ENCODE data around the gene CRYBG1. TPM values are rescaled to one million over a fixed set of nuclear protein-coding genes. Genes with fewer than 3 reads are reported as not detected.

Gene CRYBG1
- total RNA-seq, 2 donors from 2014 or later = 2.5 to 2.7 TPM

DNA sequence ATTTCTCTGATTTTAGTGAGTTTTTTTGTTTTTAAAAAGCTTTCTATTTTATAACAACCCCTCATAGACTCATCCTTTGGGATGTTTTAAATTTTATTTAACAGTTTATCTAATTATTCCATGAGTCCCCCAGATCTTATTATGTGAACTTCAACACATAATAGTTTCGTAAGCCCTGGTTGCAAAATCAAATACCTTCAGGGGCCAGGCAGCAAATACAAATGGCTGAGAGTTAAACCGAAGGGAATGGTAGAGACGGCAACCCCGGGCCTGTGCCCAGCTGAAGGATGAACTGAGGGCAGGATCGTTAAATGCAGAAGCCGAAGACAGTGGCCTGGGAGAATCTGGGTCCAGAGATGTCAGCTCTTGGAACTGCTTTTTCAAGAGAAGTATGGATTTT is 180.4 kb downstream of the CRYBG1 start:
- no peaks in the 10 kb centered on the region for H3K27me3 Mint-ChIP-seq (ENCODE audit: insufficient read depth)
- H3K4me3 Mint-ChIP-seq = no peak overlapping the region
- H3K27ac ChIP-seq (ENCODE audit: low read depth, low read length) = no peak overlapping the region
- no peaks in the 10 kb centered on the region for H3K36me3 ChIP-seq (ENCODE audit: control insufficient read depth, insufficient read depth, low read length)
- no peaks in the 10 kb centered on the region for H3K9me3 ChIP-seq (ENCODE audit: control insufficient read depth, low read length)
- no peak overlapping the region for H3K27ac Mint-ChIP-seq
- H3K36me3 Mint-ChIP-seq (ENCODE audit: low read depth) = no peaks in the 10 kb centered on the region
- DNase-seq = no peak
- 82 to 91% methylated on average over 2 to 6 of the region's 6 CpGs for WGBS, 2 experiments (ENCODE audit: insufficient coverage in 1 of 2, insufficient read length in 1 of 2)
- peaks cover 7% of the 10 kb centered on the region for H3K4me1 Mint-ChIP-seq
- TF ChIP-seq CTCF (conservative IDR thresholded peaks at IDR 0.05) = no peak
- H3K27me3 ChIP-seq (ENCODE audit: control insufficient read depth, insufficient read depth, low read length, poor library complexity, severe bottlenecking) = no peaks in the 10 kb centered on the region
- no peaks in the 10 kb centered on the region for H3K4me1 ChIP-seq (ENCODE audit: control insufficient read depth, insufficient read depth, low read length)
- H3K4me3 ChIP-seq (ENCODE audit: low read length) = no peak overlapping the region
- no peaks in the 10 kb centered on the region for H3K9me3 Mint-ChIP-seq
- no peak overlapping the region for H3K9ac ChIP-seq (ENCODE audit: extremely low read depth, low read length, poor library complexity, severe bottlenecking)

- no peak overlapping the region for H3K4me3 Mint-ChIP-seq
- TF ChIP-seq CTCF (conservative IDR thresholded peaks at IDR 0.05) = no peak
- Histone ChIP-seq H3K9ac (ENCODE audit: extremely low read depth, low read length, poor library complexity, severe bottlenecking) (no peak overlapping the region), H3K36me3 (ENCODE audit: control insufficient read depth, insufficient read depth, low read length) (no peaks in the 10 kb centered on the region), H3K4me1 (ENCODE audit: control insufficient read depth, insufficient read depth, low read length) (peaks cover 5% of the 10 kb centered on the region), H3K27me3 (ENCODE audit: control insufficient read depth, insufficient read depth, low read length, poor library complexity, severe bottlenecking) (no peaks in the 10 kb centered on the region), H3K4me3 (ENCODE audit: low read length) (no peak overlapping the region), H3K27ac (ENCODE audit: low read depth, low read length) (no peak overlapping the region), H3K9me3 (ENCODE audit: control insufficient read depth, low read length) (no peaks in the 10 kb centered on the region)
- no peaks in the 10 kb centered on the region for H3K36me3 Mint-ChIP-seq (ENCODE audit: low read depth)
- WGBS, 2 experiments (ENCODE audit: insufficient coverage in 1 of 2, insufficient read length in 1 of 2) = 86 to 96% methylated on average over 1 to 2 of the region's 2 CpGs
- H3K4me1 Mint-ChIP-seq = peaks cover 18% of the 10 kb centered on the region
- DNase-seq = no peak
- H3K27me3 Mint-ChIP-seq (ENCODE audit: insufficient read depth) = no peaks in the 10 kb centered on the region
- H3K27ac Mint-ChIP-seq = no peak overlapping the region
- H3K9me3 Mint-ChIP-seq = no peaks in the 10 kb centered on the region
Measured at GRCh38 chr6:106546261-106546690, 185.8 kb downstream of the CRYBG1 start.

DNA sequence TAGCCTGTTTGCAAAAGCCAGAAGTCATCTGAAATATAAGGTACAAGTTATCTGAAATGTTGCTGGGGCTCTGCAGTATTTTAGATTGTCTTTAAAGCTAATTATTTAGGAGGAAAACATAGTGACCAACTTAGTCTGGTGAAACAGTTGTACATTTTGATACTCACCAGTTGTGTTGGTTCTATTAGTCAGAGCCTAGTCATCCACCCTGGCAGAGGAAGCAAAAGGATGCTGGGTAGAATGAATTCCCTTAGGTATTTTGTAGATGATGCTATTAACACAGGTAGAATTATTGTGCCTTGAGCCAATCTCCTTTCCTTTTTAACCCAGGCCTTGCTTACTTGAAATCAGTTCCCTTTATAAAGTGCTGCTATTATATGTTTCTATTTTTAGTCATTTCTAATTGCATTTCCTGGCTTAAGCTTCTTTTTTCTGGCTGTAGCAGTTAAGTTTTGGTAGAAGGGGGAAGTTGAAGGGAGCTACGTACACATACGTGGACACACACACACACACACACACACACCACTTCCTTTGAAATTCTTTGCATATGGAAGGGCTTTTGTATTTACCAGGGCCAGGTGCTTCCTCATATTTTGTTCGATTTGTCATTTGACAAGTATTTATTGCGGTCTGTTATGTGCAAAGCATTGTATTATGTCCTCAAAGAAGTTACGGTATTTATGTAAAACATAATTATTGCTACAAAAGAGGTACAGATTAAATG is 186.3 kb downstream of the CRYBG1 start:
- peaks cover 5% of the 10 kb centered on the region for H3K4me1 ChIP-seq (ENCODE audit: control insufficient read depth, insufficient read depth, low read length)
- TF ChIP-seq CTCF (conservative IDR thresholded peaks at IDR 0.05) = no peak
- H3K4me3 Mint-ChIP-seq = no peak overlapping the region
- no peaks in the 10 kb centered on the region for H3K9me3 Mint-ChIP-seq
- H3K4me1 Mint-ChIP-seq = peaks cover 18% of the 10 kb centered on the region
- 93 to 100% methylated on average over 2 of the region's 5 CpGs for whole genome bisulfite sequencing, 2 experiments (ENCODE audit: insufficient coverage in 1 of 2, insufficient read length in 1 of 2)
- no peak for DNase-seq
- H3K36me3 Mint-ChIP-seq (ENCODE audit: low read depth) = no peaks in the 10 kb centered on the region
- no peaks in the 10 kb centered on the region for H3K9me3 ChIP-seq (ENCODE audit: control insufficient read depth, low read length)
- H3K27ac ChIP-seq (ENCODE audit: low read depth, low read length) = no peak overlapping the region
- H3K4me3 ChIP-seq (ENCODE audit: low read length) = no peak overlapping the region
- no peak overlapping the region for H3K27ac Mint-ChIP-seq
- H3K27me3 ChIP-seq (ENCODE audit: control insufficient read depth, insufficient read depth, low read length, poor library complexity, severe bottlenecking) = no peaks in the 10 kb centered on the region
- no peaks in the 10 kb centered on the region for H3K36me3 ChIP-seq (ENCODE audit: control insufficient read depth, insufficient read depth, low read length)
- no peak overlapping the region for H3K9ac ChIP-seq (ENCODE audit: extremely low read depth, low read length, poor library complexity, severe bottlenecking)
- H3K27me3 Mint-ChIP-seq (ENCODE audit: insufficient read depth) = no peaks in the 10 kb centered on the region

Measured in endodermal cell (in vitro differentiated cells).